ENCODE results near the gene ATP1B1.

Gene ATP1B1

GRCh38 chr1:169103002-169103401, 3.5 kb upstream of the ATP1B1 start:
- Histone ChIP-seq H3K9me3 (no peaks in the 10 kb centered on the region), H3K4me3 (no peak overlapping the region), H3K4me1 (peaks cover 14% of the 10 kb centered on the region), H3K27me3 (ENCODE audit: low read depth) (no peaks in the 10 kb centered on the region), H3K36me3 (replicated peaks) (no peaks in the 10 kb centered on the region; the same call in 1 of the 2 replicates)
- no peak for DNase-seq (ENCODE audit: low spot score in 2 of 2)
- in situ Hi-C loops (cut with MboI; ENCODE audit: low sequenced_read_pairs): loop anchor here (10.0 to 25.0 kb wide), 4 partner anchors 91 to 491 kb away; partner anchors contain the start of genes BLZF1, NME7 and SLC19A2

GRCh38 chr1:169103480-169103893, 3.0 kb upstream of the ATP1B1 start:
- H3K27me3 ChIP-seq (ENCODE audit: low read depth): no peaks in the 10 kb centered on the region
- in situ Hi-C loops (cut with MboI; ENCODE audit: low sequenced_read_pairs): loop anchor here (10.0 to 25.0 kb wide), 4 partner anchors 91 to 491 kb away; partner anchors contain the start of genes BLZF1, NME7 and SLC19A2

GRCh38 chr1:169105087-169105433, 1.4 kb upstream of the ATP1B1 start:
- no peaks in the 10 kb centered on the region for H3K9me3 ChIP-seq
- DNase-seq (ENCODE audit: low spot score in 2 of 2): no peak
- H3K27me3 ChIP-seq (ENCODE audit: low read depth): no peaks in the 10 kb centered on the region
- in situ Hi-C loops (cut with MboI; ENCODE audit: low sequenced_read_pairs): loop anchor here (10.0 to 25.0 kb wide), 4 partner anchors 93 to 493 kb away; partner anchors contain the start of genes BLZF1, NME7 and SLC19A2
- peak overlapping the region; percentile 91 for H3K4me3 ChIP-seq
- H3K36me3 ChIP-seq (replicated peaks): no peaks in the 10 kb centered on the region; the same call in 1 of the 2 replicates
- peaks cover 32% of the 10 kb centered on the region for H3K4me1 ChIP-seq

More at GRCh38 chr1:169103480-169103893, 3.0 kb upstream of the ATP1B1 start:
- DNase-seq (ENCODE audit: low spot score in 2 of 2): peak in 1 of 2 experiments; percentile 48
- Histone ChIP-seq H3K4me1 (peaks cover 19% of the 10 kb centered on the region), H3K9me3 (no peaks in the 10 kb centered on the region), H3K36me3 (replicated peaks) (no peaks in the 10 kb centered on the region; the same call in 1 of the 2 replicates), H3K4me3 (no peak overlapping the region)

GRCh38 chr1:169105434-169106094, 926 bp upstream of the ATP1B1 start:
- Histone ChIP-seq H3K4me3 (peak overlapping the region; percentile 91), H3K9me3 (no peaks in the 10 kb centered on the region), H3K36me3 (replicated peaks) (no peaks in the 10 kb centered on the region; the same call in none of the 2 replicates), H3K27me3 (ENCODE audit: low read depth) (no peaks in the 10 kb centered on the region), H3K4me1 (peaks cover 35% of the 10 kb centered on the region)
- in situ Hi-C loops (cut with MboI; ENCODE audit: low sequenced_read_pairs): loop anchor here (10.0 to 25.0 kb wide), 4 partner anchors 93 to 493 kb away; partner anchors contain the start of genes BLZF1, NME7 and SLC19A2
- peak; percentile 50 to 87 for DNase-seq (ENCODE audit: low spot score in 2 of 2)

GRCh38 chr1:169106921-169107602, 572 bp downstream of the ATP1B1 start:
- in situ Hi-C loops (cut with MboI; ENCODE audit: low sequenced_read_pairs): loop anchor here (10.0 to 25.0 kb wide), 4 partner anchors 95 to 495 kb away; partner anchors contain the start of genes BLZF1, NME7 and SLC19A2
- peak overlapping the region; percentile 91 for H3K4me3 ChIP-seq
- H3K4me1 ChIP-seq: peaks cover 37% of the 10 kb centered on the region
- peak; percentile 21 to 43 for DNase-seq (ENCODE audit: low spot score in 2 of 2)
- H3K27me3 ChIP-seq (ENCODE audit: low read depth): no peaks in the 10 kb centered on the region
- peaks cover 12% of the 10 kb centered on the region for H3K36me3 ChIP-seq (replicated peaks)
- no peaks in the 10 kb centered on the region for H3K9me3 ChIP-seq

- DNase-seq (ENCODE audit: low spot score in 2 of 2): no peak
- H3K36me3 ChIP-seq (replicated peaks): peaks cover 19% of the 10 kb centered on the region
- H3K9me3 ChIP-seq: no peaks in the 10 kb centered on the region
- H3K4me3 ChIP-seq: peak overlapping the region; percentile 91
- H3K27me3 ChIP-seq (ENCODE audit: low read depth): no peaks in the 10 kb centered on the region
- in situ Hi-C loops (cut with MboI; ENCODE audit: low sequenced_read_pairs): loop anchor here (10.0 to 25.0 kb wide), 4 partner anchors 95 to 495 kb away; partner anchors contain the start of genes BLZF1, NME7 and SLC19A2
- peaks cover 37% of the 10 kb centered on the region for H3K4me1 ChIP-seq
These were observed 1.2 kb downstream of the ATP1B1 start for GRCh38 chr1:169107603-169108208.

GRCh38 chr1:169108223-169108622, 1.7 kb downstream of the ATP1B1 start:
- in situ Hi-C loops (cut with MboI; ENCODE audit: low sequenced_read_pairs): loop anchor here (10.0 to 25.0 kb wide), 4 partner anchors 96 to 496 kb away; partner anchors contain the start of genes BLZF1, NME7 and SLC19A2
- peak overlapping the region; percentile 91 for H3K4me3 ChIP-seq
- peaks cover 22% of the 10 kb centered on the region for H3K36me3 ChIP-seq (replicated peaks)
- DNase-seq (ENCODE audit: low spot score in 2 of 2): no peak
- H3K4me1 ChIP-seq: peaks cover 37% of the 10 kb centered on the region
- no peaks in the 10 kb centered on the region for H3K9me3 ChIP-seq
- no peaks in the 10 kb centered on the region for H3K27me3 ChIP-seq (ENCODE audit: low read depth)

- peak; percentile 18 to 51 for DNase-seq (ENCODE audit: low spot score in 2 of 2)
- H3K36me3 ChIP-seq (replicated peaks): peaks cover 30% of the 10 kb centered on the region
- peak overlapping the region; percentile 91 for H3K4me3 ChIP-seq
- H3K9me3 ChIP-seq: no peaks in the 10 kb centered on the region
- H3K4me1 ChIP-seq: peaks cover 30% of the 10 kb centered on the region
- in situ Hi-C loops (cut with MboI; ENCODE audit: low sequenced_read_pairs): loop anchor here (10.0 to 25.0 kb wide), 4 partner anchors 97 to 497 kb away; partner anchors contain the start of genes BLZF1, NME7 and SLC19A2
- H3K27me3 ChIP-seq (ENCODE audit: low read depth): no peaks in the 10 kb centered on the region
These were observed 2.5 kb downstream of the ATP1B1 start for GRCh38 chr1:169108863-169109560.

GRCh38 chr1:169109561-169110134, 3.2 kb downstream of the ATP1B1 start:
- DNase-seq (ENCODE audit: low spot score in 2 of 2): peak; percentile 65 to 69
- H3K4me3 ChIP-seq: peak overlapping the region; percentile 91; the same call in 1 of the 2 replicates
- no peaks in the 10 kb centered on the region for H3K9me3 ChIP-seq
- H3K4me1 ChIP-seq: peaks cover 30% of the 10 kb centered on the region
- in situ Hi-C loops (cut with MboI; ENCODE audit: low sequenced_read_pairs): loop anchor here (10.0 to 25.0 kb wide), 4 partner anchors 97 to 497 kb away; partner anchors contain the start of genes BLZF1, NME7 and SLC19A2
- H3K27me3 ChIP-seq (ENCODE audit: low read depth): no peaks in the 10 kb centered on the region
- peaks cover 36% of the 10 kb centered on the region for H3K36me3 ChIP-seq (replicated peaks)

GRCh38 chr1:169110236-169110635, 3.7 kb downstream of the ATP1B1 start:
- H3K4me3 ChIP-seq: no peak overlapping the region
- H3K27me3 ChIP-seq (ENCODE audit: low read depth): no peaks in the 10 kb centered on the region
- H3K9me3 ChIP-seq: no peaks in the 10 kb centered on the region
- peaks cover 37% of the 10 kb centered on the region for H3K36me3 ChIP-seq (replicated peaks)
- no peak for DNase-seq (ENCODE audit: low spot score in 2 of 2)
- H3K4me1 ChIP-seq: peaks cover 28% of the 10 kb centered on the region
- in situ Hi-C loops (cut with MboI; ENCODE audit: low sequenced_read_pairs): loop anchor here (25.0 kb wide), 3 partner anchors 98 to 498 kb away; partner anchors contain the start of genes BLZF1 and NME7

GRCh38 chr1:169110689-169111447, 4.4 kb downstream of the ATP1B1 start:
- H3K4me1 ChIP-seq: peaks cover 25% of the 10 kb centered on the region
- no peak for DNase-seq (ENCODE audit: low spot score in 2 of 2)
- H3K27me3 ChIP-seq (ENCODE audit: low read depth): no peaks in the 10 kb centered on the region
- H3K4me3 ChIP-seq: no peak overlapping the region
- H3K36me3 ChIP-seq (replicated peaks): peaks cover 40% of the 10 kb centered on the region
- in situ Hi-C loops (cut with MboI; ENCODE audit: low sequenced_read_pairs): loop anchor here (25.0 kb wide), 3 partner anchors 99 to 499 kb away; partner anchors contain the start of genes BLZF1 and NME7
- H3K9me3 ChIP-seq: no peaks in the 10 kb centered on the region

GRCh38 chr1:169111472-169111871, 5.0 kb downstream of the ATP1B1 start:
- no peaks in the 10 kb centered on the region for H3K9me3 ChIP-seq
- H3K4me1 ChIP-seq: peaks cover 25% of the 10 kb centered on the region
- H3K36me3 ChIP-seq (replicated peaks): peaks cover 46% of the 10 kb centered on the region
- in situ Hi-C loops (cut with MboI; ENCODE audit: low sequenced_read_pairs): loop anchor here (25.0 kb wide), 3 partner anchors 99 to 499 kb away; partner anchors contain the start of genes BLZF1 and NME7
- no peak overlapping the region for H3K4me3 ChIP-seq
- H3K27me3 ChIP-seq (ENCODE audit: low read depth): no peaks in the 10 kb centered on the region
- DNase-seq (ENCODE audit: low spot score in 2 of 2): no peak
